Activated CD4-positive, CD25-positive, alpha-beta regulatory T cell treated with anti-CD3 and anti-CD28 coated beads, Interleukin-2, amount 50 U/mL, for 16 hours (primary cell): Measurements from ENCODE around the gene NHS.
"Not testable (repeated sequence)": the region's sequence is repeated elsewhere in the genome, so short reads cannot be mapped to it uniquely, and the experiment has no call there.

ENCODE experiments used
- DNase-seq: peaks from one replicate; pipeline ENCODE4 v3.0.0-alpha.2; 2020; ENCODE audit warnings: low read depth, low spot score

The NHS gene

GRCh38 chrX:17549107-17549651 is 174.2 kb downstream of the NHS start:
- no peak for DNase-seq

- DNase-seq = no peak
These were observed 175.0 kb downstream of the NHS start for GRCh38 chrX:17550011-17550410.

DNA sequence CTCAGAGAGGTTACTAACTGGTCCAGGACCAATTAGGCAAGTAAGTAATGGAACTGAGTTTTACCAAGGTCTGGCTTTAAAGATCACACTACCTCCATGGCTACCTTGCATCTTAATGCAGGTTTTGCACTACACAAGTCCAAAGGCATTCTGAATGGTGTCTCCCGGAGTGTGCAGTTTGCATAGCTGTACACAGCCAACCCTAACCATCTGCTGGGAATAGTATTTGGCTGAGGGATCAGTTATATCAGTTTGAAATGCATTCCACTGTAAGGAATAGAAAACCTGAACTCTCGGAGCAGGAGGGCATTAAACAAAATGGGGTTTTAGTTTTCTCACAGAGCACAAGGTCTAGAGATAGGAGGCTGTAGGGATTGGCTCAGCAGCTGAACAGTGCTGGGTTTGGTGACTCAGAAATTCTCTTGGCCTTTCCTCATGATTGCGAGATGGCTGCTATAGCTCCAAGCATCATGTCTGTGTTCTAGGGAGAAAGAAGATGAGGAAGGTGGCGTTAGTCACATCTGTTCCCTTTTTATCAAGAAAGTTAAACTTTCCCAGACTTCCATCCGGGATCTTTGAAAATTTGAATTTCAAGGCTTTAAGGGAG is 177.1 kb downstream of the NHS start:
- no peak for DNase-seq

DNA sequence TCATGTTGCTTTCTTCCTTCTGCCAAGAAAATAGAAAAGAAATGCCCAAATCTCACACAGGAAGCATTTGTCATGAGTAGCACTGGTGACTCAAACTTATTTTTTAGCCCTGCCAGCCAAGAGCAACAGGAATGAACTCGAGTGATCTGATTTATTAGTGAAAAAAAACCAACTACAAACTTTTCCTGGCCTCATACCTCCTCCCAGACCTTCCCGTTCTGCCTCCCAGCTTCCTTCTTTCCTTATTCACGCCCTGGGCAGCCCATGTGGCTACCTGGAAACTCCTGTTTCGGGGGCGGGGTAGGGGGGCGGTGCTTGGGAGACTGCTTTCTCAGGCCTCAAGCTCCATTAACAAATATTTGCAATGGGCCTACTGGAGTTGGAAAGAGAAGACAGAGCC is 178.5 kb downstream of the NHS start:
- DNase-seq = no peak

GRCh38 chrX:17553961-17554482 is 179.0 kb downstream of the NHS start:
- no peak for DNase-seq

GRCh38 chrX:17554914-17555313 is 179.9 kb downstream of the NHS start:
- DNase-seq = no peak

DNA sequence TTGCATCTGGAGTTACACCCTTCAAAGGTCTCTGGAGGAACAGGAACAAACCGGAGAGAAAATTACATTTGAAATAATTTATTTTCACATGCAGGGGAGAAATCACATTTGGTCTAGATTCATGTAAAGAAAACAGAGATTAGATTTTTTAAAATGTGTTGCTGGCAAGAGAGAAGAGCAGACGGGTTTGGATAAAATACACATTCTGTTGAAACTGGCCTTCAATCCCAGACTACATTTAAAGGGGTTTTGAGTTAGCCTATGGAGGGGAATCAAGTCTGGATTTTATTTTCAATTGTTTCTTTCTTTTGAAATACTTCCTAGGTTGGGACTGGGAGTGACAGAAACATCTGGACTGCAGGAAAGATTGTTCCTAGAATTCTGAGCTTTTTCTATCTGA is 180.8 kb downstream of the NHS start:
- DNase-seq = no peak

GRCh38 chrX:17559728-17560379 is 184.9 kb downstream of the NHS start:
- DNase-seq = no peak

- no peak for DNase-seq
These were observed 185.4 kb downstream of the NHS start for GRCh38 chrX:17560385-17560784.

GRCh38 chrX:17563076-17563475 is 188.1 kb downstream of the NHS start:
- DNase-seq = no peak

DNA sequence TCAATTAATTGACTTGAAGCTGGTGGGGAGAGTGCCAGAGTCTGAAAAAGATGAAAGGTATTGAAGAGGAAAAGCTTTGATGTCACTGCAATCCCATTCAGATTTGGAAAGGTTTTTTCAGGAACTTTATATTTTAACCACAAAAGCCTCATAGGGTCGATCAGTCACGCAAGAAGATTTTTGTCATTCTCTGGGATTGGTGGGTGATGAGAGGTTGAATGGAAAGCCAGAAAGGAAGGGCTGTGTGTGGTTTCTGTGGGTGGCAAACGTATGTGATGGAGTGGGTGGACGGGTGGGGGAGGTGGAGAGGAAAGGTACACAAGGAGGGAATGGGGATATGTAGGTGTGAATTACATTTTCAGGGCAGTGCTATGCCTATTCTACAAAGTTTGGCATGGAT is 188.5 kb downstream of the NHS start:
- DNase-seq = no peak

- no peak for DNase-seq
These were observed 189.8 kb downstream of the NHS start for GRCh38 chrX:17564689-17565409.

- no peak for DNase-seq
These were observed 191.7 kb downstream of the NHS start for GRCh38 chrX:17566740-17567139.

GRCh38 chrX:17567187-17567586 is 192.2 kb downstream of the NHS start:
- no peak for DNase-seq

- DNase-seq = no peak
These were observed 192.8 kb downstream of the NHS start for GRCh38 chrX:17567821-17568220.

DNA sequence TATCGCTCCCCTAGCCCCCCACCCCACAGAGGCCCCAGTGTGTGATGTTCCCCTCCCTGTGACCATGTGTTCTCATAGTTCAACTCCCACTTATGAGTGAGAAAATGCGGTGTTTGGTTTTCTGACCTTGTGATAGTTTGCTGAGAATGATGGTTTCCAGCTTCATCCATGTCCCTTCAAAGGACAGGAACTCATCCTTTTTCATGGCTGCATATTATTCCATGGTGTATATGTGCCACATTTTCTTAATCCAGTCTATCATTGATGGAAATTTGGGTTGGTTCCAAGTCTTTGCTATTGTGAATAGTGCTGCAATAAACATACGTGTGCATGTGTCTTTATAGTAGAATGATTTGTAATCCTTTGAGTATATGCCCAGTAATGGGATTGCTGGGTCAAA is 193.8 kb downstream of the NHS start:
- DNase-seq = not testable (repeated sequence)

DNA sequence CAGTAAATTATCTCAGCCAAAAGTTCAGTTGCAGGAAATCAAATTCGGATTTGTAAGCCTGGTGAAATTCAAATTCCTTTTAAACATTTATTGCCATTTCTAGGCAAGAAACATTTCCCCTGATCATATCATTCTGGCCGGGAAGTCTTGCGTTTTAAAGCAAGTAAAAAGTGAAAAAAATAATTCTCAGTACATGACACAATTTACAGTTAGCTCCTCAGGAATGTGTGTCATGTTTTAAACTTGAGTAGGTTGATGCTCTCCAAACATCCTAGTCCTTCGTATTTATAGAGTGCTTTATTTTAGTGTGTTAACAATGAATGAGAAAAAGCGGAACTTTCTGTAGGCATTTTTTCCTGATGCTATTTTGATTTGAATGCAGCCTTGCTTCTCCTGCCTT is 204.0 kb downstream of the NHS start:
- no peak for DNase-seq

DNA sequence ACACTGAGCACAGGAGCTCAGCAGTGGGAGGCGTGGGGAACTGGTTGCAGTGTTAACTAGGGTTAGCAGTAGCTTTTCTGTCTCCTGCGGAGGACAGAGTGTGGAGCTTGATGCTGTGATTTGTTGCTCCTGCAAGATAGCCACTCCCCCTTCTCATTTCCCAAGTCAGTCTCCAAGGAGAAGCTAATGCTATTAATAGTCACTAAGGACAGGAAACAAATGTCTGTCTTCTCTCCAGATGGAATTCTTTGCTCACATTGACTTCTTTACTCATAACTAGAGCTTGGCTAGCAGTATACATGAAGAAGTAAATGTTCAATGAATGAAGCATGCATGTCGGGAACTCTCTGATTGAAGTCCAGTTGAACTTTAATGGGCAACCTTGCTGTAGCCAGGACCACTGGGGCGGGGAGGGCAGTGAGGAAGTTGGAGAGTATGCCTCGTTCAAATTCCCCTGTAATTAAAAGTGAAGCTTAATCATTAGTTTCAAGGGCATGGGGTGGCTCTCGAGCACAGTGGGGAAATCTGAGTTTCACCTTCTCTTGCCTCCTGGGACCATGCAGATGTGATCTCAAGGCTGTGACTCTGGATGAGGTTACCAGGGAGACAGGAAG is 205.6 kb downstream of the NHS start:
- DNase-seq = no peak

GRCh38 chrX:17581641-17582040 is 206.6 kb downstream of the NHS start:
- no peak for DNase-seq

GRCh38 chrX:17584248-17584681 is 209.3 kb downstream of the NHS start:
- no peak for DNase-seq

DNA sequence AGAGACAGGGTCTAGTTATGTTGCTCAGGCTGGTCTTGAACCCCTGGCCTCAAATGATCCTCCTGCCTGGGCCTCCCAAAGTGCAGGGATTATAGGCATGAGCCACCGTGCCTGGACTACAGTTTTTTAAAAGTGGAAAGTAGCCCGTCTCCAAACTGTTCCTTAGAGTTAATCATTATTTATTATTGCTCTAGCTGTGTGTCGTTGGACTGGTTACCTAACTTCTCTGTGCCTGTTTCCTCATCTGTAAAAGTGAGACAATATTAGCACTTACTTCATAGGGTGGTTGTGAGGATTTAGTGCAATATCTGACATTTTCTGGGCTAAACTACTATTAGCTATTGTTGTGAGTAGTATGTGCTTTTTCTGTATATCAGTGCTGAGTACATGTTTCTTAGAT is 210.0 kb downstream of the NHS start:
- no peak for DNase-seq

GRCh38 chrX:17587366-17587765 is 212.4 kb downstream of the NHS start:
- no peak for DNase-seq
